HG03439 (cell line): ENCODE data around the gene GNAZ.
A peak's percentile ranks its signal among the peaks of the same experiment; 100 is the strongest.
"Not testable (repeated sequence)": the region's sequence is repeated elsewhere in the genome, so short reads cannot be mapped to it uniquely, and the experiment has no call there.

Experiments
- ATAC-seq: cut with Tn5 transposase; IDR thresholded peaks from one replicate; pipeline ENCODE4 v1.9.1; 2021; ENCODE audit warnings: mild to moderate bottlenecking, moderate library complexity; ENCODE audit not compliant: unreplicated experiment

The GNAZ gene

DNA sequence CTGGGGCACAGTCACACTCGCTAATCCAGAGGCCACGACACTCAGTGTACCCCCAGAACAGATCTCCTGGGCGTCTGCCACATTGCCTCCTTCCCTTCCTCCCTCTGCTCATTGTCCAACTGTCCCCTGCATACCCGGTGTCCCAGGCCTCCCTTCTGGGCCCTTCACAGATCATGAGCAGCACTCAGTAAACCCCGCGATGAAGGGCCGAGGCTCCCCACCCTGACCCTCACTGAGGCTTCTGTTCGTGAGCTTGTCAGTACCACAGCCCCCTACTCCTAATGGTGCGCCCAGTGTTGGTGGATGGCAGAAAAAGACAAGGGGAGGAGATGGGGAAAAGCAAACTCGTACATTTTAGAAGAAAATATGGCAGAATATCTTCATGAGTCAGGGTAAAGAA, 58.8 kb downstream of the GNAZ start:
- ATAC-seq = no peak

DNA sequence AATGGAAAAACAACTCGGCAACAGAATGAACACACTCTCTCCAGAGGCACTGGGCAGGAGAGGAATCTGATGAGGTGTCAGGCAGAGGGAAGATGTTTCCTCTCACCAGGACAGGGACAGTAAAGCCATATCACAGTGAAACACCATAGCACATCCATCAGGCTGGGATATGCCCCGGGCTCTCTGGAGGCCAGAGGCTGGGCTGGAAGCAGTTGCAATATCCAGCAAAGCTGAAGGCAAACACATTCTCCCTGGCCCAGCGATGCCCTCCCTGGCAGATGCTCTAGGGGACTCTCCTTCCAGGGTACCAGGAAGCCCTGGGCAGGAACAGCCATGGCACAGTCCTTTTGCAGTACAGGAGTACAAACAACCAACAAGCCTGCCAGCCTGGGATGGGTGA, 60.4 kb downstream of the GNAZ start:
- ATAC-seq = no peak

DNA sequence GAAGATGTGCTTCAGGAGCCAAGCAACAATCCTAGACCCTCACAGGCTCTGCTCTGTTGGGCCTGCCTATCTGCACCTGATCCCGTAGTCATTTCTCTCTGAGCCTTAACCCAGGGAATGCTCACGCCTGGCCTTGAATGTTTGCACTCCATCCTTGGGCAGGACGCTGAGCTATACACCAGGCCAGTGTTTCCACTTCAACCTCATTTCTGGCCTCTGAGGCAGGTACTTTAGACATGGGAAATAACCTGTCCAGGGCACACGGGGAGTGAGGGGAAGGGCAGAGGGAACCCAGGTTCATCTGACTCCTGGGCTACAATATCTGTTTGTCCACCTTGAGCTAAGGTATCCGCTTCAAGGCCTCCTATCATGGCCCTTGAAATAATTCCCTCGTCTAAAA, 61.6 kb downstream of the GNAZ start:
- ATAC-seq = no peak

DNA sequence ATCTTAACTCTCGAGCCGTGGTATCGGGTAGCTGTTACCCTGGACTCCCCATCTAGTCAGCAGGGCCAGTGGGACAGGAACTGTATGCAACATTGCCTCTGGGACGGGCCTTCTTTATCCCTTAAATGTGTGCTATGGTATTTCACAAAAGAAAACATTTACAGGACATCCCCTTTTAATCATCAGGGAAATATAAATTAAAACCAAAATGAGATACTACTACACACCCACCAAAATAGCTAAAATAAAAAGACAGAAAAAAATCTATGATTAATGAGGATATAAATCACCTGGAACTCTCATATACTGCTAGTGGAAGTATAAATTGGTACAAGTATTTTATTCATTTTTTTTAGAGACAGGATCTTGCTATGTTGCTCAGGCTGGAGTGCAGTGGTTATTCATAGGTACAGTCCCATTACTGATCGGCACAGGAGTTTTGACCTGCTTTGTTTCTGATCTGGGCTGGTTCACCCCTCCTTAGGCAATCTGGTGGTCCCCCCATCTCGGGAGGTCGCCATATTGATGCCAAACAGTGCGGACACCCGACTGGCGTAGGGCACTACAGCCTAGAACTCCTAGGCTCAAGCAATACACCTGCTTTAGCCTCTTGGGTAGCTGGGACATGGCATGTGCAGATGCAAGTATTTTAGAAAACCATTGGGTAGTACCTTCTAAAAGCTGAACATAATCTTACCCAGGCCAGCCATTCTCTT, 62.2 kb downstream of the GNAZ start:
- ATAC-seq = no peak

DNA sequence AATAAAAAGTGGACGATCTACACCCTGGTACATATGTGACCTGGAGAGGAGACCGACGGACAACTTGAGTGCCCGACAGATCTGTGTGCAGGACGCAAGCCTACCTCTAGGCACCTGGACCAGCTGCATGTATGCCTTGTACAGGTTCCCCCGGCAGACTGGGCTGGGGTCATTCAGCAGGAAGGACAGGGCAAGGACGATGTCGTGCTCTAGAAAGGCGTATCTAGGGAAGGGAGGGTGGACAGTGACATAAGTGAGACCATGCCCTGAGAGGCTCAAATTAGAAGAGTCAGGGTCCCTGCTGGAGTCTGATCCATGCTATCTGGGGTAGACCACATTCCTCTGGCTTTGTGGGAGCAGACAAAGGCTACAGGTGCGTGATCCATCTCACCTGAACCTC, 63.6 kb downstream of the GNAZ start:
- ATAC-seq = no peak

DNA sequence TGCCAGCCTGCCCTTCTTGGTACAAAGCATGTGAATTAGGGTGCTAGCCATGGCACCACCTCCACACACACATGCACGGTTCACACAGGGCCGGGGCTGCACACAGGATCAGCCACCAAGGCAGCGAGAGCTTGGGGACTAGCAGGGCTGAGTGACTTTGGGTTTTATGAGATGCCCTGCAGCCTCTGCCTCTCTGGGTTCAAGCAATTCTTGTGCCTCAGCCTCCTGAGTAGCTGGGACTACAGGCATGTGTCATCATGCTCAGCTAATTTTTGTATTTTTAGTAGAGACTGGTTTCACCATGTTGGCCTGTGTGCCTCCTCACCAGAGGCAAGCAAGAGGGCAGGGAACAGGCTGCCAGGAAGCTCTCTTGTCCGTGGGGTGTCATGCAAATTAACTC, 66.7 kb downstream of the GNAZ start:
- not testable (repeated sequence) for ATAC-seq

DNA sequence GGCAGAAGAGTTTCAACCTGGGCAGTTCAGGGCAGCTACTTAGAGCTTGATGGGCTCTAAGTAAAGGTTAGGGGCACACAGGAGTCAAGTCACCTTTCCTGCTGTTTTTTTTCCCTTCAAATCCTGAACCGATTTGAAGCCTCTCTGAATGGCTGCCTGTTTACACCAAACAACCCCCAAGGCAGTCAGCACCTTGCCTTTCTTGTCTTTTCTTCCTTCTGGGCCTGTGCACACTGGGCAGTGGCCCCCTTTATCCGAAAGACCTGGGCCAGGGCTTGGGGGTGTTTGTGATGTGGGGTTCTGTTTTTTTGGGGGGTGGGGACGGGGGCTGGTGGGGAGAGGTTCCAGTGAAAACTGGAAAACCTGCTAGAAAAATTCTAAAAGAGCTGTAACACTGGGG, 67.1 kb downstream of the GNAZ start:
- ATAC-seq = no peak

DNA sequence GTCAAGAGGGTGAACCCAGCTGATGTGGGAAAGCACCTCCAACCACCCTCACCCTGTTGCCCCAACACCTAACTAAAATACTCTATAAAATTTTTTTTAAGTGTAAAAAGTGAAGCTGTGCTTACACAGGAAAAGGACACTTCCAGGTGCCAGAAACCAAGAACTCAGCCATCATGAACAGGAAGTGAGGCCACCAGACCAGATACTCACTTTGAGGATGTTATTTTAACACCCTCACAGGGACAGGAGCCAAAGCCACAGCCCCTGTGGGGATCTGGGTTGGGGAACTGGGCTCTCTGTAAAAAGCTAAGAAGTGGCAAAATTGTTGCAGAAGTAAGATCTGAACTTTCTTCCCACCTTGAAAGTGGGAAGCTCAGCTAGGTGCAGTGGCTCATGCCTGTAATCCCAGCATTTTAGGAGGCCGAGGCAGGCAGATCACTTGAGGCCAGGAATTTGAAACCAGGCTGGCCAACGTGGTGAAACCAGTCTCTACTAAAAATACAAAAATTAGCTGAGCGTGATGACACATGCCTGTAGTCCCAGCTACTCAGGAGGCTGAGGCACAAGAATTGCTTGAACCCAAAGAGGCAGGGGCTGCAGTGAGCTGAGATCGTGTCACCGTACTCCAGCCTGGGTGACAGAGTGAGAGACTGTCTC, 67.7 kb downstream of the GNAZ start:
- ATAC-seq = no peak

DNA sequence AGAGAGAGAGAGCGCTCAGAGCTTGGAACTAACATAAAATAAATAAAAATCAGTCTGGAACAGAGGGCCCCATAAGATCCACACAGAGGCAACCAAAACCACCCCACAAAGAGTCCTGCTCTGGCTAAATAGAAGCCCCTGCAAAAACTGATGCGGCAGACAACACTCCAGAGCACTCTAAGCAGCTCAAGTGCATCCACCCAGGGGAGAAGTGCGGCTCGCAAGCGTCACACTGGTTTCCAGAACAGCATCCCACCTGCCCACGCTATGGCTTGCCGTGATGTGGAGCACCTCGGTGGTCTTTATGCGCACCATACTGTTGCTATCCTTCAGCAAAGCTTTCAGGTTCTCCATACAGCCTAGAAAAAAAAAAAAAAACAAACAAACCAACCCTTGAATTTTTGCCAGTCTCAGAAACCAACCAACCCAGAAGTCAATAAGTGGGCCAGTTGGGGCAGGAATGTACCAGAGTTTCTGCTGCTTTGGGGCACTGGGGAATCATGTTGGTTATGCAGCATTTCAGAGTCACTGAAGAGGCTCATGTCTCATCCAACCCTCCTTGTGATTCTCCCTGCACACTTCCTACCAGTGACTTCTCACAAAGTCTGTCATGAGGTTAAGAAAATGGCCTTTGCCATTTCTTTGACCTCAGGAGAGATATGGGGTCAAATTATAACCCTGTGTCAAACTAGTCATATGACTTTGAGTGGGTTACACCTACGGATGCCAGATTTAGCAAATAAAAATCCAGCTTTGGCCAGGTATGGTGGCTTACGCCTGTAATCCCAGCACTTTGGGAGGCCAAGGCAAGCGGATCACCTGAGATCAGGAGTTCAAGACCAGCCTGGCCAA, 68.5 kb downstream of the GNAZ start:
- no peak for ATAC-seq

DNA sequence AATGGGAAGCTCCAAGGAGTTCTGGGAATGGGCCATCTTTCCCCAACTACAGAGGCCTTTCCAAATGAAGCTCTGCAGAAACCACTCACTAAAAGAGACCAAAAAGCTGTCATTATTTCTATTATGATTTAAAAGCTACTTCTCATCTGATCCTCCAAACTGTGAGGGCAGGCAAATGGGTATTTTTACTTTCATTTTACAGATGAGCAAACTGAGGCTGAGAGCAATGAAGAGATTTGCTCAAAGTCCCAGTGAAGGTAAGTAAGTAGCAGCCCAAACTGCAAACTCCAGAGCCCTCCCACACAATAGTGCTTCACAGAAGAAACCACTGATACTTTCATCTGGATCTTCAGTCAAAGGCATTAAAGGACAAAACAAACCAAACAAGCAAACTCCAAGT, 70.1 kb downstream of the GNAZ start:
- ATAC-seq = no peak

DNA sequence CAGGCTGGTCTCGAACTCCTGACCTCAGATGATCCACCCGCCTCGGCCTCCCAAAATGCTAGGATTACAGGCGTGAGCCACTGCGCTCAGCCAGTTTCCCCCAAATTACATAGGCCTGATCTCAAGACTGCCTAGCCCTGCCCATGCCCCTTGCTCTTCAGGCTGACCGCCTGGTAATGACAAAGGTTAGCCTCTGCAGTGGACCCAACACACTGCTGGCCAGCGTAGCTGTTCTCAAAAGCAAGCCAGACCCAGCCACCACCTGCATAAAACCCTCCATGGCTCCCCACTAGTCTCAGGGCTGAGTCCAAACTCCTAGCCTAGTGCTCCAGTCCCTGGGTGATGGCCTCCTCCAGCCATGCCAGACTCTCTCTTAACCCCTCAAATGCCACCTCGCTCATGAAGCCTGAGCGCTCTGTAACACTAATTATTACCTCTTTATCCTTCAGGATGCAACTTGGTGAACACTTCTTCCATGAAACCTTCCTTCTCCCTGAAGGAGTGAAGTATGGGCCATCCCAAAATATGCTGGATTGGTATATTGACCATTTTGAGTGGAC, 72.3 kb downstream of the GNAZ start:
- no peak for ATAC-seq

DNA sequence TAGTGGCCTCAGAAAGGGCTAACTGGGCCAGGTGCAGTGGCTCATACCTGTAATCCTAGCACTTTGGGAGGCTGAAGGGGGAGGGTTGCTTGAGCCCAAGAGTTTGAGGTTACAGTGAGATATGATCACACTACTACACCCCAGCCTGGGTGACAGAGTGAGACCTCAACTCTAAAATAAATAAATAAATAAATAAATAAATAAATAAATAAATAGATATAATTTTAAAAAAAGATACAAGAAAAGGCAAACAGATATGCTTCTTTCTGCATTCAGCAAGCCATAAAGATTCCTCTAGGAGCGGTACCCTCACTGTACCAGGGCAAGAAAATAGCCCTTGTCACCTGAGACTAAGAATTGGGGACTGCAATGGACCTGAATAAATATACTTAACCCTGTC, 72.8 kb downstream of the GNAZ start:
- ATAC-seq = no peak

DNA sequence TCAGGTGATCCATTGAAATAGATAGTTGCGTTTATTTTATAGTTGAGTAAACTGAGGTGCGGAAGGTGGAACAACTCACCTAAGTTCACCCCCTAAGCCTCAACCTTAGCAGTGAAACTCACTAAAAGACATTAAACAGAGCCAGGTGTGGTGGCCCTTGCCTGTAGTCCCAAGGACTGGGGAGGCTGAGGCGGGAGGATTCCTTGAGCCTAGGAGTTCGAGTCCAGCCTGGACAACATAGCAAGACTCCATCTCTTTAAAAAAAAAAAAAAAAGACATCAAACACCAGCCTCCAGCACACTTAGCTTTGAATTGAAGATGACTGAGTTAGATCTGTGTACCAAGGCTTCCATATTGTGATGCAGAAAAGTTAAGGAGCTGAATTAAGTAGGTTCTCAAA, 74.1 kb downstream of the GNAZ start:
- ATAC-seq = no peak

DNA sequence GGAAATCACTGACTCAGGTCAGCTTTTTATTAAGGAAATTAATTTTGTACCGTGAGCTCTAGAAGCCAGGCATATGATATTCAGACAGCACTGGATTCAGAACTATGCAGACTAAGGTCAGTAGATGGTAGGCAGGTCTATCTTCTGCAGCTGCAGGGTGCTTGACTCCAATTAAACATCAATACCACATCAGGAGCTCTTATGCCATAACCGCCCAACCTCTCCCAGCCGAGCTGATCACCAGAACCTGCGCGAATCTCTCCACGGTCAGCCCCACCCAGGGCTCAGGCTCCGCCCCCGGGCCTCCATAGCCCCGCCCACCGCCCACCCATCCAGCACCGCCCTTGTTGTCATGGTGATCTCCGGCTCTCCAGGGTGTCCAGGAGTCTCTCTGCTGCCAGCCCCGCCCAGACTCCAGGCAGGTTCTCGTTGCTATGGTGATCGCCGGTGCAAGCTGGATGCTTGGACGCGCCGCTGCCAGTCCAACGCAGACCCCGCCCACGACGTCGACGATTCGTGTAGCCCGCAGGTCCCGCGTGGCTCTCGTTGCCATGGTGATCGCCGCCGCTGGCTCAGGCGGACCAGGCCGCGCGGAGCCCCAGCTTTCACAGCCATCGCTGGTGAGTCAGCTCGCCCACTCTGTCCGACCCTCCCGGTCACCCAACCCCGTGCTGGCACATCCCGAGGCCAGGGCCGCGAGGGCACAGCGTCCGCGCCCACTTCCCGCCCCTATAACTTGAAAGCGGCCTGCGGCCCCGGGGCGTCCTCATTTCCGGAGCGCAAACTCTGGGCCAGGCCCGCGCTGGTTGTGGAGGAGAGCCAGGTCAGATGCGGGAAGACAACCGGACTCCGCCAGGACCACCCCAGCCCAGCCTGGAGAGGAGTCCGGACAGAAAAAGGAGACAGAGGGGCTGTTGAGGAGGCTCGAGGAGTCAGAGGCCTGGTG, 74.9 kb downstream of the GNAZ start, which contains the start of gene RAB36:
TSS of gene RAB36 (plus strand) at position 546 of the 946 bp plus-strand sequence. CDS start 1,140 bp downstream, outside the sequence.
- ATAC-seq = peak; percentile 36

DNA sequence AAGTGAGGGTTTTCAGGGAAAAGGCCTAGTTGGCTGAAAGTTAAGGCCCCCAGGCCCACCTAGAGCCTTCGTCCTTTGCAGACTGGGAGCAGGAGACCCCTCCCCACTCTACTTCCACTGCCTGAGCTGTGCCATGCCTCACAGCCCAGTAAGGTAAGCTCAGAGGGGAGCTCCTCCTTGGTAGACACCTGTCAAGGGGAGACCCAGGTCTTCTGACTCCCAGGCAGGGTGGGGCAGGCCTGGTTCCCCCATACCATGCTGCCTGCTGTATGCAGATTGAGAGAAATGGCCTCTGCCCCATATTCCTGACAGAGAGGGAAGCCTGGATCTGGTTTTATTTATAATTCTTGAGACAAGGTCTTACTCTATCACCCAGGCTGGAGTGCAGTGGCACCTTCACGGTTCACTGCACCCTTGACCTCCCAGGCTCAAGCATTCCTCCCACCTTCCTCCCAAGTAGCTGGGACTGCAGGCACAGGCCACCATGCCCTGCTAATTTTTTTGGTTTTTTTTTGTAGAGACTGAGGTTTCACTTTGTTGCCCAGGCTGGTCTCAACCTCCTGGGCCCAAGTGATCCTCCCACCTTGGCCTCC, 75.7 kb downstream of the GNAZ start:
- no peak for ATAC-seq

DNA sequence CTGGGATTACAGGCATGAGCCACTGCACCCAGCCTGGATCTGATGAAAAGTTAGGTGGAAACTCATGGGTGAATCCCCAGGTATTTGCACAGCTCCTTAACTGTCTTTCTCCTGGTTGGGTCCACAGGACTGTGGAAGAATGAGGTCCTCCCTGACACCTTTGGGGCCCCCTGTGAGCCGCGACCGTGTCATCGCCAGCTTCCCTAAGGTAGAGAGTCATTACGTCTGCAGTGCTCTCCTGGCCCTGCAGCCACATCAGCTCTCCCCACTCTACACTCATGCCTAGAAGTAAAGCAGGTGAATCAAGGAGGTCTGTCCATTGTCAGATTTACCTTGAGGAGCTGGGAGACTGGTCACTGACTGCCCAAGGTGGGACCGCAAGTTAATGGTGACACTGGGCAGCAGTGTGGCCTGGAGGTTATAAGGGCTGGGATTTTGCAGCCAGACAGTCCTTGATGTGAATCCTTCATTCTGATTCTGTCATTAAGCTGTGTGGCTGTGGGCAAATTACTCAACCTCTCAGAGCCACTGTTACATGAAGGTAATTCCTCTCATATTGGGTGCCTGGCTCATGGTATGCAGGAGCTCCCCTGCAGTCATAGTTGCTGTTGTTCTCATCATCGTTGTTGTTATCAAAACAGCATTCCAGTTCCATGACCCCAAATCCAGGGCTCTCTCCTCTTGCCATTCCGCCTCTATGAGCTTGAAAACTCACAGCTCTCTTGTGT, 76.3 kb downstream of the GNAZ start:
- ATAC-seq = no peak

DNA sequence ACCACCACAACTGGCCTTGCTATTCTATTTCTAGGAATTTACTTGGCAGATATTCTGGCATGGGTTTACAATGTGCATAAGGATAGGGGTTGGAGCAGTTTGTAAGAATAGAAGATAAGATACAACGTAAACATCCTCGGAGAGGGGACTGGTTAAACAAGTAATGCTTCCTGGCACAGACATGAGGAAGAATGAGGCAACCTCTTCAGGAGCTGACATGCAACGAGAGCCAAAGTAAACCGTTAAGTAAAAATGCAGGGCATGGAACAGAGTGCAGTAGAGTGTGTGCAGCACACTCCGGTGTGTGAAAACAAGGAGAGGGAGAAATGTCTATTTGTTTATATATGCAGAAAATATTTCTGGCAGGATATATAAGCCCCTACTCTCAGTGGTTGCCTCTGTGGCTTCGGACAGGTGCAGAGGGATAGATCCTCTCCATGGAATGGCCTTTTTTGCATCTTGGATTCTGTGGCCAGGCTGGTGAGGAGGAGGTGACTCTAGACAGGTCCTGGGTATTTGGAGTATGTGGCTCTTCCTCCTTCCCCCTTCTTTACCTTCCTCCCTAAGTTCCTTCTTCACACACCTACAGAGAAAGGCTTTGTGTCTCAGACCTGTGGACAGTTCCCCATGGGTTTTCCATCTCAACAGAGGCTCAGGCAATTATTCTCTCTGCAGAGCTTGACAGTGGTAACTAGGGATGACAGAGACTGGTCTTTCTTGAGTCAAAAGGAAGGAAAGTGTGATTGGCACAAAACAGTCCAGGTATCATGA, 77.5 kb downstream of the GNAZ start:
- no peak for ATAC-seq

DNA sequence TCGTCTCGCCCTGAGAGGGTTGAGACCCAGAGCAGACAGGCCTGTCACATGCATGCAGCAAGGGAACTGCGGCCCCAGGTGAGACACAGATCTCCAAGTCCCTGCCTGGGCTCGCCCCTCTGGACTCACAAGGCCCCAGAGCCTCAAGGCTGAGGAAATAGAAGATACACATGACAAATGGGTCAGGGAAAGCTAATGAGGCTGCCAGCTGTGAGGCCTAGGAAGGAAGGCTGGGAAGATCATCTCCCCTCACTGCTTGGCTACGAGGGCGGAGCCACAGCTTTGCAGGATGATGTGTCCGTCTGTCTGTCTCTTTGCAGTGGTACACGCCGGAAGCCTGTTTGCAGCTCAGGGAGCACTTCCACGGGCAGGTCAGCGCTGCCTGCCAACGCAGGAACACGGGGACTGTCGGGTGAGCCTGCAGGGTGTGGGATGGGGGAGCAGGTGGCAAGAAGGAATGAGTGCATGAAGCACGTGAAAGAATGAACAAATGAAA, 79.5 kb downstream of the GNAZ start:
- ATAC-seq = no peak
